GM18508 (cell line): ENCODE results near the gene RALY.
"Not testable (repeated sequence)": the region's sequence is repeated elsewhere in the genome, so short reads cannot be mapped to it uniquely, and the experiment has no call there.

Experiments
- ATAC-seq: cut with Tn5 transposase; IDR thresholded peaks from one replicate; pipeline ENCODE4 v1.9.1; 2021; ENCODE audit warnings: moderate number of reproducible peaks; ENCODE audit not compliant: insufficient read depth, unreplicated experiment

RALY gene

GRCh38 chr20:34014878-34015277 lies 21.2 kb downstream of the RALY start:
- ATAC-seq = no peak

DNA sequence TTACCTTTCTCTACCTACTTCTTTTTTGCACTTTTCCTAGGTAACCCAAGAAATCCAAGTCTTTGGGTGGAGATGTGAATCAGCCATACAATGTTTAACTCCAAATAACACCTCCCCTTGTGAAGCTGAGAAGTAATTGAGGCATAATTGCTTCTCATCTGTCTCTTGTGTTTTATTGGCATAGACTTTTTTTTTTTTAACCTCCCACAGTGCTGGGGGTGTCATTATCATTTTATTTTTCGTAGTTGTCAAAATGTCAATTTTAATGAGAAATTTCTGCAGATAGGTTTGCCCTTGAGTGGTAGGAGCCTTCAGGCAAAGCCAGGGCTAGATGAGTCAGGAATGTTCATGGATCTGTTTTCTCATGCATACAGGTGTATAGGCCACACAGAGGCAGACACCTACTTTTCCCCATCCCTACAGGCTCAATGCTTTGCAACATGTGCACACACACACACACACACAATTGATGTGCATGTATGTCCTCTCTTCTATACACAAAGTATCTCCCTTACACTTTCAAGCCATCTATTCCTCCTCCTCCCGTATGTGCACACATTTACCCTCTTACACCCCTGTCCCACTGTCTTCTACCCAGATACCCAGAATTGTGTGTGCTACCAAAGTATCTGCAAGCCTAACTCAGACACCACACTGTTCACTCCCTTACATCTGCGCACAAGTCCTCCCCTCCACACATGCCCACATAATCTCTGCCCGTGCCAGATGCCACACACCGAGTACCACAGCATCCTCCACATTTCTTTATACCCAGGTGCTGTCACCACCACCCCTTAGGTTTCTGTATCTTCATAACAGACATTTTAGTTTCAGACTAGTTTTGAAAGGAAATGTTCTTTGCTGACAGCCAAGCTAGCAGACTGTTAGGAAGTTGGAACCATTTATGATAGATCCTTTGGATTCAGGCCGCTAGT lies 22.0 kb downstream of the RALY start:
- ATAC-seq = no peak

- no peak for ATAC-seq
Measured at GRCh38 chr20:34016736-34017135, 23.0 kb downstream of the RALY start.

DNA sequence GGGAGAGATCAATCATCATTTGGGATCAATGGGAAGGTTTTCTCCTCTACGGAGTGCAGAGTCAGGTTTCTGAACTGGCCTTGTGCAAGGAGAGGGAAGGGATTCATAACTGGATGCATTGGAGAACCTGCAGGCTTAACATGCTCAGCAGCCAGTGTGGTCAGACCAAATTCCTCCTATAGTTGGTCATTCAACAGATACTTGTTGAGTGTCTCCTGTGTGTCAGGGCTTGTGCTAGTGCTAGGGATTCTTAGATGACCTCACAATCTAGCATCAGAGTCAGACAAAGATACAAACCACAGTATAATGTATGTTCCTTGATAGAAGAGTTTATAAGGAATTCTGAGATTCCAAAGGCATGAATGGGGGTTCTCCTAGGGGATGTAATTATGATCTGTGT lies 23.9 kb downstream of the RALY start:
- ATAC-seq = no peak

DNA sequence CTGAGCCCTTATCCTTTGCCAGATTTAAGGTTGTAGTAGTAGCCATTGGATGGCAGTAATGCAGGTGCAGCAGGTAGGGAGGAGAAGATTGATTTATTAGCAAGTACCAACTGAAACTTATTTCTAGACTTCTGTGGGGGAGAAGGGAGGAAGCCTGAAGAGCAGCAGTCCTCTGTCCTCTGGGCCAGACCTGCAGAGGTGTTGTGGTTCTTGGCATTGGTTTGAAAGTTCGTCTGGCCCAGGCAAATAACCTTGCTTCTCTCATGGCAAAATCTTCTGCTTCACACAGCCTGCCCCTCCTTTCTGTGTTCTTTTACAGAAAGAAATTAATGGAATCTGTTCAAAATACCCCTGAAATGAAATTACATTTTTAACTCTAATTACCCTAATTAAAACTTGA lies 24.5 kb downstream of the RALY start:
- no peak for ATAC-seq

GRCh38 chr20:34022151-34022838 lies 28.6 kb downstream of the RALY start:
- ATAC-seq = no peak

- no peak for ATAC-seq
Measured at GRCh38 chr20:34022839-34023234, 29.1 kb downstream of the RALY start.

DNA sequence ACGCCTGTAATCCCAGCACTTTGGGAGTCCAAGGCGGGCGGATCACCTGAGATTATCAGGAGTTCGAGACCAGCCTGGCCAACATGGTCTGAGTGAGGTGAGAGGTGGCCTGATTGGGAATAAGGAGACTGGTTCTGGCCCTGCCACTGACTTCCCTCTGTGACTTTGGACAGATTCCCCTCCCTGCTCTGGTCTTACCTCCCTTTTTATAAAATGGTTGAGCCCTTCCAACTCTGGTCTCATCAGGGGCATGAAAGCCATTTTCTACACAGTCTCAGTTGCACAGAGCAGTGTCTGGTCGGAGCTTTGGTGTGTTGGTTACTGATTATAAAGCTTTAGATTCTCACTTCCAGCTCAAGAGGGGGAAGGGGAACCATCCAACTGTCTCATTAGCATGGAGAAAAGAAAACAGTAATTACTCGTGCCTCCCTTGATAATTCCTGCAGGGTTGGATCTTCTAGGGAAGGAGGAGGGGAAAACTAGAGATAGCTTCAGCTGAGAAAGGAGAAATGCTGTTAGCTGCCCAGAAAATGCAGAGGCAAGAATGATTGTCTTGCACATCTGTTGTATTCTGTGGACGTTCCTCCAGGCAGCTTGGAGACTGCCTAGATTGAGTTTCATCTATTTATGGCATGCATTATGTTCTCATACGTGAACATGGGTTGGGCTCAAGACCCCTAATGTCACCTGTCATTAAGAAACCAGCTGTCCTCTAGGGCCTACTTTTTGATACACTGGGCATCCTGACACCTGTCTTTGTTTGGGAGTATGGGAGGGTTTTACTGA lies 30.4 kb downstream of the RALY start:
- ATAC-seq = no peak

DNA sequence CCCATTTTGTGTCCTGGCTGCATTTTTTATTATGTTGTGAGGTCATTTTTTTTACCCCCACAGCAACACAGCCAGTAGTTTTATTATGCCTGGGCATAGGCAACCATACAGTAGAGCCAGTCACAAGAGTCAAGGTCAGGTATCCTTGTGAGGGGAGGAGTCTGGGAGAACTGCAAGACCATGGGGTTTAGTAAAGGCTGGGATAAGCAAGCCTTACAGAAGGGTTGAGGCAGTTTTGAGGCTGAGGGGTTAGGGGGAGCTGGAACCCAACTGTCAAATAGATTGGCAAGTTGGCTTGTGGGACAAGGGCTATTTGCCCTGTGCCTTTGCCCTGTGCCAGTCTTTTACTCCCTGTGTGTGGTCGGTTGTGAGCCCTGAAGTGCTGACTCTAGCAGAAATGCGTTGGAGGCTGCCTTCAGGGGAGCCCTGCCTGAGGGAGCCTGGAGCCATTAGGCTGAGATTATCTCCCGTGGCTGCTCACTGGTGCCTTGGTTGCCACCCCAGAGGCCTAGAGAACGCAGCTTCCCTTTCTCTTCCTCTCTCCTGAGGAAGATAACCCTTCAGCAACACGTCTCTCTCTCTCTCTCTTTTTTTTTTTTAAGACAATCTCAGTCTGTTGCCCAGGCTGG lies 31.1 kb downstream of the RALY start:
- no peak for ATAC-seq

DNA sequence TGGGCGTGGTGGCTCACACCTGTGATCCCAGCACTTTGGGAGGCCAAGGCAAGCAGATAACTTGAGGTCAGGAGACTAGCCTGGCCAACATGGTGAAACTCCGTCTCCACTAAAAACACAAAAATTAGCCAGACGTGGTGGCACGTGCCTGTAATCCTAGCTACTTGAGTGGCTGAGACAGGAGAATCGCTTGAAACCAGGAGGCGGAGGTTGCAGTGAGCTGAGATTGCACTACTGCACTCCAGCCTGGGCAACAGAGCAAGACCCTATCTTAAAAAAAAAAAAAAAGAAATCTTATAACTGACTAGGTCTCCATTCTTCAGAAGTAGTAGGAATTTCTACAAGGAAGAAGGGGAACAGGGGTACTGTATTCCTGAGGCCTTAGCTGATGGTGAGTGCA lies 34.3 kb downstream of the RALY start:
- ATAC-seq = not testable (repeated sequence)

DNA sequence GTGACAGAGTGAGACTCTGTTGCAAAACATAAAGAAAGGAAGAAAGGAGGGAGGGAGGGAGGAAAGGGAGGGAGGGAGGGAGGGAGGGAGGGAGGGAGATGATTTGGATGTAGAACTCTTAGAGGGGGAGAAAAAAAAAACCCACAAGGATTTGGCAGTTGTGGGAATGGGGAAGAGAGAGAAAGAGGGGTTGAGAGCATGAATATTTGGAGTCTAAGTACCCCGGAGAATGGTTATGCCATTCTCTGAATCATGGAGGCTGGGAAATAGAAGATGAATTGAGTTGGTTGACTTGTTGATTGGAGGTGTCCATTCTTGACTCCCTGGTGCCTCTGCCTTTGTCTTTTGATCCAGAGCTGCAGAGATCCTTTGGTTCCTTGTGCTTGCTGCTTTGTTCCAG lies 35.7 kb downstream of the RALY start:
- no peak for ATAC-seq

GRCh38 chr20:34030456-34030855 lies 36.7 kb downstream of the RALY start:
- no peak for ATAC-seq

DNA sequence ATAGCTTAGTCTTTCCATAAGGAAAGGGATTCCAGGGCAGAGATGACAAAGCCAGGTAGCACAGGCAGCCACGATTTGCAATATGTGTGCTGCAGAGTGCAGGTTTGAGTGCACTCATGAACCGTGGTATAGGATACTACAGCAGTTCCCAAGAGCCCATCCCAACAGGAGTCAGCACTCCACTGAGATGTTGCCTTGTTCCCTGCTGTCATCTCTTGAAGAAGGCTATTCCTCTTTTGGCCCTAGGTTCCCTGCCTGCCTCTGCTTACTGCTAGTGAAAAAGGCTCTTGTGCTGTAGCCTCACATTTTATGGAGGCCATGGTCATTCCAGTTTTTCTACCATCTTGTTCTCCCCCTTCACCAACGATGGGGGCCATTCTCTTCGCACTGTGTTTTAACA lies 40.2 kb downstream of the RALY start:
- no peak for ATAC-seq

DNA sequence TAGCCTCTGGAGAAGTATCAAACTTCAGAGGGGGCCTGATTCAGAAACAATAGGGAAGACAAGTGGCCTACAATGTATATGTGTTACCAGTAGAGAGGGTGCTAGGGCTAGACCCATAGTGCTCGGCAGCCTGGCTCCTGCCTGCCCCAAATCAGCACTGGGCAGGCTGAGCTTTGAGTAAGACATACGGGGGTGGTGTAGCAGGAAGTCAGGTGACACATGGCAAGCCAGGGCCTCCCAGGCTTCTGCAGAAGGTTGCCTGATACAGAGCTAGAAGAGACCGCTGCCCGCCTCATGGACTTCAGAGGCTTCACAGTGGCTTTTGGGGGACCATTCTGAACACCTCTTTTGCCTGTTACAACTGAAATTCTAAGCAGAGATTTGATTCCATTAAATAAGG lies 43.4 kb downstream of the RALY start:
- ATAC-seq = no peak

DNA sequence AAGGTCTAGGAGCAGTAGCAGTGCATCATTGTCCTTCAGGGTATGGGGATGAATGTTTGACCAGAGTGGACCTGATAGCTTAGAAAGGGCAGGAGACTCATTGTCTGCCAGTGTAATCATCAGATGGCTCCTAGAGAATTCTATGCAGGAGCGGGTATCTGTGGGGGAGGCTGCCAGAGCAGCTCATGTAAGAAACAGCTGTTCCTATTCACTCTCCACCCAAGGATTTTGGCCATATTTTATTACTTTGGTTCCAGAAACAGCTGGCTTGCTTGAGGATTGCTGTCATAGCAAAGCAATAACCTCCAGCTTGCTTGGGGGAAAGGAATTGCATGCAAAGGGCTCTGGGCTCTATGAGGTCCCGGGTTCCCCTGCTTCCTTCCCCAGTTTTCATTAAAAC lies 44.1 kb downstream of the RALY start:
- ATAC-seq = no peak

- ATAC-seq = no peak
Measured at GRCh38 chr20:34040300-34040995, 46.7 kb downstream of the RALY start.

- no peak for ATAC-seq
Measured at GRCh38 chr20:34041226-34041625, 47.5 kb downstream of the RALY start.

DNA sequence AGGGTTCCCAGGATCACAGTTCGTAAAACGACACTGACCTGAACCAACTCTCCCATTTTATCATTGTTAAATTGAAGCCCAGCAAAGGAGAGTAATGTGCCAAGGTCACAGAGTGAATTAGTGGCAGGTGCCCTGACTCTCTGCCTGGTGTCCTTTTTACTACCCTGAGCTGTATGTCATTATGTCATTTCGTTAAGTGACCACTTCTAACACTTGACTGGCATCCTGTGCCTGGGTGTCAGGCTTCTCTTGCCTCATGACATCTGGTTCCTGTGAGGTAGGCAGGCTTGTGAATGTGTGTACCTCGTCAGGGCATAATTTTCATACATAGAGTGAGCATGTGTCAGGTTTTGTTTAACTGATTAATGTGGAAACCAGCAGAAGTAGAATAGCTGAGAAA lies 48.6 kb downstream of the RALY start:
- ATAC-seq = no peak

- no peak for ATAC-seq
Measured at GRCh38 chr20:34043025-34043424, 49.3 kb downstream of the RALY start.

- ATAC-seq = no peak
Measured at GRCh38 chr20:34045294-34045693, 51.6 kb downstream of the RALY start.
